GM18867 (cell line): ENCODE data around the gene ZNF212.
"Not testable (repeated sequence)": the region's sequence is repeated elsewhere in the genome, so short reads cannot be mapped to it uniquely, and the experiment has no call there.

Experiments
- ATAC-seq: cut with Tn5 transposase; IDR thresholded peaks from one replicate; pipeline ENCODE4 v1.9.1; 2021; ENCODE audit warnings: mild to moderate bottlenecking, moderate library complexity; ENCODE audit not compliant: unreplicated experiment

ZNF212 gene

DNA sequence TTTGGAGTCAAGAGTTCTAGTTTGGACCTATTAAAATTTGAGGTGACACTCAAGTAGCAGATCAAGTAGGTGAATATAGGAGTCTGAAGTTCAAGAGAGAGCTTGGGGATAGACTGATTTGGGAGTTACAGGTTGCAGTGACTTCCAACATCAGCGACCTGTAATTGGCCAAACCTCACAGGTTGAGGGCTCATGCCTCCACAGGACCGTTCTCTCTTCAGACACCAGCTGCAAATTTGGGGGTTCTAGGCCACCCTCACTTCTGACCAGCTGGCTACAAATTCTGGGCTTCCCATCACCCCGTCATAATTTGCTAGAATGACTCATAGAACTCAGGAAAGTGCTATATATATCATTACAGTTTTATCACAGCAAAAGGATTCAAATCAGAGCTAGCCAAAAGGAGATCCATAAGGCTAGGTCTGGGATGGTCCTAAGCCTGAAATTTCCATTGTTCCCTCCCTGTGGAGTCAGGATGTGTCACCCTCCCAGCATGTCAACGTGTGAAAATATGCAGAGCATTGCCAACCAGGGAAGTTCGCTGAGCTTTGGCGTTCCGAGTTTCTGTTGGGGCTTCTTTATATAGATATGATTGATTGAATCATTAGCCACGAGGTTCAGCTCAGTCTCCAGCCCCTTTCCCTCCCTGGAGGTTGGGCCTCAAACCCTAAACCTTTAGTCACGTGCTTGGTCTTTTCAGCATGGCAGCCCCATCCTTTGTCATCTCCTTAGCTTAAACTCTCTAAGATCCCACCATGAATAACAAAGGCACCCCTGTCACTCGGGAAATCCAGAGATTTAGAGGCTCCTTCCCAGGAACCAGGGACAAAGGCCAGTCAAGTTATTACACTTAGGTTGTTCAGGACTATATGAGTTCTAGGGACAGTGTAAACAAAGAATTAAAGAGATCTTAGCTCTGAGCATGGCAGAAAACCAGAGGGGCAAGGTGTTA, 20.7 kb upstream of the ZNF212 start:
- ATAC-seq, result no peak

DNA sequence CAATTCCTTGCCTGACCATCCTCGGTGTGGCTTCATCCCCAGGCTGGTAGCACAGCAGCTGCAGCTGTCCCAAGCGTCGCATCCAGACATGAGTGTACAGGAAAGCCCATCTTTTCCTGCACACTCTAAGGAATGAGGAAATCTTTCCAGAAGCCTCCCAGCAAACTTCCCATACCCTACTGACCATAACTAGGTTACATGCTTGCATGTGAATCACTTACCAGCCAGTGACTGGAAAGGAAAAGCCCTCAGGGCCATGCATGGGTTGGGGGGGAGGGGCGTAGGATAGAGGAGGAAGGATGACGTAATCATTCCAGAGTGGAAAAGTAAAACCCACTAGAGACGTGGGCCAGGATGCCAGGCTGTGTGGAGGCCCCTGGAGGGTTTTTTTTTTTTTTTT, 18.9 kb upstream of the ZNF212 start:
- ATAC-seq, result no peak

- no peak for ATAC-seq
Observed at GRCh38 chr7:149223176-149223575, 16.3 kb upstream of the ZNF212 start.

- ATAC-seq, result no peak
Observed at GRCh38 chr7:149223761-149224160, 15.7 kb upstream of the ZNF212 start.

DNA sequence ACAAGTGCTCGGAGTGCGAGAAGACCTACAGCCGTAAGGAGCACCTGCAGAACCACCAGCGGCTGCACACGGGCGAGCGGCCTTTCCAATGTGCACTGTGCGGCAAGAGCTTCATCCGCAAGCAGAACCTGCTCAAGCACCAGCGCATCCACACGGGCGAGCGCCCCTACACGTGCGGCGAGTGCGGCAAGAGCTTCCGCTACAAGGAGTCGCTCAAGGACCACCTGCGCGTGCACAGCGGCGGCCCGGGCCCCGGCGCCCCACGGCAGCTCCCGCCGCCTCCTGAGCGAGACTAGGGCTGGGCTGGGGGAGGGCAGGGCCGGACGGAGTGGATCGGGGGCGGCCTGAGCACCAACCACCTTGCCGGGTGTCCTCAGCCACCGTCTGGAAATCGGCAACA, 15.1 kb upstream of the ZNF212 start:
- ATAC-seq, result no peak

- no peak for ATAC-seq
Observed at GRCh38 chr7:149225106-149225505, 14.3 kb upstream of the ZNF212 start.

DNA sequence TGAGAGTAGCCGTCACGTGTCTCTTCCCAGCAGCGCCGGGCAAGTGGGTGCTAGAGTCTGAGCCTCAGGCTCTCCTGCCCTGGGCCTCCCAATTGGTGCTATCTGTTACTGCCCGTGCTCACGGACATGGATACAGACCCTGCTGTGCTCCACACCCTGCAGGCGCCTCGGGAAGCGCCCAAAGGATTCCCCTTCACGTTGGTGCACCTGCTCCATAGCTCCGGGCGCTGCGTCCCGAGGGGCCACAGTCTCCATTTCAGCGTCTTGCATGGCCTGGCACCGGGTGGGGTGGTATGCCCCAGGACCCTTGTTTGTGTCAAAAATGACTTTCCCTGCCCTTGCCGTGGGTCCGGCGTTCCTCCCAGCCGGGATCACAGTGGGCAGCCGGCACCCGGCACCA, 13.8 kb upstream of the ZNF212 start:
- no peak for ATAC-seq

GRCh38 chr7:149226366-149226765, 13.1 kb upstream of the ZNF212 start:
- not testable (repeated sequence) for ATAC-seq

DNA sequence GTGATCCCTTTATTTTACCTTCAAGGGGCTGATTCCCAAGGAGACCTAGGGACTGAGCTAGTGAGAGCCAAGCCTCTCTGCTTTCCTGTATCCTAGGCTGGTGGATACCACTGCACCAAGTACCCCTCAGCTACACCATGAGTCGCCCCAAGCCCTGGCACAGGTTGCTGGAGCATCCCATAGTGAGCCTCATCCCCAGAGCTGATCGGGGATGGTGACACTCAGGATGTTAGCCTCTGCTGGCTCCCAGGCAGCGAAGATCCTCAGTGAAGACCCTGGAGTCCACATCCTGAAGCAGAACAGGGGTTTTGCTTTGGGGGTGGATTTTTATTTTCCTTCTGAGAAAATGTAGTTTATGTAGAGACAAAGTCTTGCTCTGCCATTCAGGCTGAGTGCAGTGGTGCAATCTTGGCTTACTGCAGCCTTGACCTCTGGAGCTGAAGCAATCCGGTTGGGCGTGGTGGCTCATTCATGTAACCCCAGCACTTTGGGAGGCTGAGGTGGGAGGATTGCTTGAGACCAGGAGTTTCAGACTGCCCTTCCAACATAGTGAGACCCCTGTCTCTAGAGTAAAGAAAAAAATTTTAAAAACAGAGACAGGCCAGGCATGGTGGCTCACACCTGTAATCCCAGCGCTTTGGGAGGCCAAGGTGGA, 12.5 kb upstream of the ZNF212 start:
- no peak for ATAC-seq

DNA sequence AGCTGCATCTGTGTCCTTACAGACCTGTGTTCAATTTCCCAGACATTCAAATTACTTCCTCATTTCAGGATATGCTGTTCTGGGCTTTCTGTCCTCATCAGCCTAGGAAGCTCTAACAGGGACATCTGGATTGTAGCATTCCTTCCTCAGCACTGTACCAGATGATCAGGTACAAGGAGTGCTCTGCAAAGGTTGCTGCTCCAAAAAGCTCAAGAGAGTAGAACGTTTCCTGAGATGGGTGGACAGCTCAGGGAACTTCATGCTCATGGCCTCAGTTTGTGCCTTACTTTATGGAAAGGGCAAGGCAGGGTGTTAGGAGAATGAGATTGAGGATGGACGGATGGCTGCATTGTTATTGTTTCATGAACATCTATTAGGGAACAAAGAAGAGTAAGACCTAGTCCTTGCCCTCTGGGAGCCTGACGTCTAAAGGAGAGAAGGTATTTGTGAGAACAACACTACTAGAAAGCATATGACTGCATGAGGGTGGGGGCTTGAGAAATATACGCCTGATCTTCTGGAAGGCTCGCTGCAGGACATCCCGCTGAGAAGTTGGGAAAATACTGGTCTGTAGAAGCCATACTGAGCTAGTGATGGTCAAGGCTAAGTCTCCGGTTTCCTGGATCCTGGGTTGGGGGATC, 10.5 kb upstream of the ZNF212 start:
- no peak for ATAC-seq

DNA sequence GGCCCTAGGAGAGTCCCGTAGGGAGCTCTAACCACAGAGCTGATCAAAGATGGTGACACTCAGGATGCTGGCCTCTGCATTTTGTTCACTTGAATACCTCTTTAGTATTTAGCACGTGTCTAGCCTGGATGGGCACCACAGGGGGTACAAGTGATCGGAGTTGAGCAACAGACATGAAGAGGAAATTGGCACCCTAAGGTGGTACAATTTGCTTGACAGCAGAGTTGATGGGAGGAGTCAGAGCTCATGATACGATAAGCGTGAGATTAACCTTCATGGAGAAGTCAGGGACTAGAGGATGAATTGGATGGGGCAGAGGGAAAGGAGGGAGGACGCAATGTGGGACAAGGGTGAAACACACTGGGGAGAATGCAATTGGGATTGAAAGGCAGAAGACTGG, 9.9 kb upstream of the ZNF212 start:
- ATAC-seq, result no peak

DNA sequence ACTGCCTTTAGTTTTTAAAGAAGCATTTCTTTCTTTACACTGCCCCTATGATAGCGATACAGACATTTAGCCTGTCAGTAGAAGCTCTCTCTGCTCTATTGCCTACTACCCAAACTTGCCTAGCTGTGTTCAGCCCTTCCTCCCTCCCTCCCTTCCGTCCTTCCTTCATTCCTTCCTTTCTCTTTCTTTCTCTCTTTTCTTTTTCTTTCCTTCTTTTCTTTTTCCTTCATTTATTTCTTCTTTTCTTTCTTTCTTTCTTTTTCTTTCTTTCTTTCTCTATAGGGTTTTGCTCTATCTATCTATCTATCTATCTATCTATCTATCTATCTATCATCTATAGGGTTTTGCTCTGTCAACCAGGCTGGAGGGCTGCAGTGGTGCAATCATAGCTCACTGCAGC, 7.1 kb upstream of the ZNF212 start:
- ATAC-seq, result no peak

GRCh38 chr7:149233655-149234204, 5.7 kb upstream of the ZNF212 start:
- not testable (repeated sequence) for ATAC-seq

- ATAC-seq, result no peak
Observed at GRCh38 chr7:149237502-149237901, 1.9 kb upstream of the ZNF212 start.

DNA sequence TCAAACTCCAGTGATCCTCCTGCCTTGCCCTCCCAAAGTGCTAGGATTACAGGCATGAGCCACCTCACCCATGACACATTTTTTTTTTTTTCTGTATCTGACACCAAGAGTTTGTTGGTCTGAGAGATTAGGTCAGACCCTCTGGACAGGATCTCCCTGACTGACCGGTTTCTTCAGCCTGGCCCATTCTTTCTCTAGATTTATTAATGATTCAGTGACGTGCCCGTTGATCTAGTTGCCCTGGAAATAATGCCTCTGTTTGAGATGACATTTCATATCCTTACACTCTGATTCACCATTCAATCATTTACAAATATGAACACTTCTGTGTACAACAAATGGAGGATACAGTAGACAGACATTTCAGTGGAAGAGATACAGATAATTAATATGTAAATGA, 1.4 kb upstream of the ZNF212 start:
- ATAC-seq, result no peak

DNA sequence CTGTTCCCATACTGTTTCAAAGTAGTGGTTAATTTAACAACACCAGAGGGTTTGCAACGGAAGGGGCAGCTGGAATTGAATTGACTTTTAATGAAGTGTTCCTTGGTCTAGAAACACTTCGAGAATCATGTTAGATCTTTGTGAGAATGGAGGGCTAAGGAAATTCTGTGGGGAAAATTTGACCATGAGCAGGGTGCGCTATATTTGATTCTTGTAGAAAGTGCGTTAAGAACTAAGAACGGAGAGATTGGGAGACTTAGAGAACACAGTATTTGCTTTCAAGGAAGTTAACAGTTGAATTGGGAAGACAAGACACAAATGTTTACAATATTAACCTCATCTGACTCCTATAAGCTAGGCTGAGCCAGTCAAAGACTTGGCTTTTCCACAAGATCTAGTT, 1.2 kb downstream of the ZNF212 start:
- no peak for ATAC-seq

DNA sequence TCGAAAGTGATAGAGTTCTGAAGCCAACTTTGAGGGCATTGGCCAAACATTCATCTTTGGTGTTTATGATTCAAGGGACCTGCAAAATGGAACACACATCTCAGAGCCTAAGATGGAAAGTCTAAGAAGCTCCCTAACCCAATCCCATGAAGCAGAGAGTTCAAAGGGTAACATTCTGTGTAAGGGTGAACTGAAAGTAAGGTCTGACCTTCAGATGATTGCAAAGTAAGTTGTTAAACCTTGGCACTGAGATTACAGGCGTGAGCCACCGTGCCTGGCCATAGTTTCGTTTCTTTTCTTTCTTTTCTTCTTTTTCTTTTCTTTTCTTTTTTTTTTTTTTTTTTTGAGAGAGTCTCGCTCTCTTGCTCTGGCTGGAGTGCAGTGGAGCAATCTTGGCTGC, 2.2 kb downstream of the ZNF212 start:
- ATAC-seq, result no peak

DNA sequence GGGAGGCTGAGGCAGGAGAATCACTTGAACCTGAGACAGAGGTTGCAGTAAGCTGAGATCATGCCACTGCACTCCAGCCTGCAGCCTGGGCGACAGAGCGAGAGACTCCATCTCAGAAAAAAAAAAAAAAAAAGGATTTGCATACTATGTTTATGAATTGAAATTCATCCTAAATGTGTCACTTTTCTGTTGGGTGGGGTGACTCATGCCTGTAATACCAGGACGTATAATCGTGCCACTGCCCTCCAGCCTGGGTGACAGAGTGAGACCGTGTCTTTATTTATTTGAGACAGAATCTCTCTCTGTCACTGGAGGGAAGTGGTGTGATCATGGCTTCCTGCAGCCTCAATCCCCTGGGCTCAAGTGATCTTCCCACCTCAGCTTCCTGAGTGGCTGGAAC, 5.8 kb downstream of the ZNF212 start:
- peak; percentile 66 for ATAC-seq

- peak; percentile 21 for ATAC-seq
Observed at GRCh38 chr7:149245744-149246143, 6.3 kb downstream of the ZNF212 start.

DNA sequence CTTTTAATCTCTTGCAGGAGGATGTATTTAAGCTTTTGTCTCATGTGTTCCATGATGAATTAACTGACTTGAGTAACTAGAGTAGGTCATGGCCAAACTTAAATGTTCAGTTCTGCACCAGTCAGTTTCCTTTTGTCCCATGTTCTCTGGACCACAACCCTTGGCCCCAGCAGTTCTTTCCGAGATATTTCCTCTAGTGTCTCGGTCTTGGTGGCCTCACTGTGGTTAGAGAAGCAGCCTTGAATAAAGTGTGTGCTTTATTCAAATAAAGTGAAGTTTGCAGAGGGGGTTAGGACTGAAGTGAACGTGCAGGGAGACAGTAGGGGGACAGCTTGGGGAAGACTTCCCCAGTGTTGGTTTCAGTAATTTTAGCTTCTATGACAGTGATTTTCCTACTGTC, 9.3 kb downstream of the ZNF212 start:
- no peak for ATAC-seq

- not testable (repeated sequence) for ATAC-seq
Observed at GRCh38 chr7:149250151-149250550, 10.7 kb downstream of the ZNF212 start.
